IMR-90 (cell line): ENCODE data around the gene HTT. TPM values are rescaled to one million over a fixed set of nuclear protein-coding genes. Genes with fewer than 3 reads are reported as not detected.

Experiments
- ATAC-seq: fragments of 200-7000 bp; cut with Tn5 transposase; 2 replicates; pipeline ENCODE4 v1.9.1; 2020; ENCODE audit warnings: low read depth, mild to moderate bottlenecking, moderate library complexity
- BruUV-seq: library from RNA; stranded (reverse); fragments of 400-500 nt; replicated peaks from 2 replicates; lab custom pipeline; 2021; lab: Mats Ljungman, UMichigan
- CTCF ChIA-PET: fragments of 300-600 bp; formaldehyde crosslinking; extraction: SDS; loops from one replicate; lab custom pipeline; 2021; ENCODE audit warnings: antibody characterized with exemption; lab: Yijun Ruan, JAX
- POLR2A ChIA-PET: fragments of 300-600 bp; sonication (Branson Sonifier 250); formaldehyde crosslinking; loops from one replicate; lab custom pipeline; 2022; ENCODE audit warnings: antibody characterized with exemption; ENCODE audit not compliant: unreplicated experiment; lab: Charles Lee
- DNase-seq: peaks from one replicate; pipeline ENCODE4 v3.0.0; 2013
- H2AFZ ChIP-seq: replicated peaks from 2 replicates; pipeline ENCODE3; 2013; ENCODE audit warnings: low read length, mild to moderate bottlenecking; ENCODE audit not compliant: poor library complexity
- H2AK5ac ChIP-seq: 2 replicates; pipeline ENCODE4 v1.6.1; 2013; ENCODE audit warnings: low read depth, low read length, inconsistent platforms
- H2AK9ac ChIP-seq: replicated peaks from 2 replicates; pipeline ENCODE3; 2013; ENCODE audit warnings: mild to moderate bottlenecking, low read depth, low read length, moderate library complexity; ENCODE audit not compliant: poor library complexity
- H2BK120ac ChIP-seq: 2 replicates; pipeline ENCODE4 v1.6.1; 2013; ENCODE audit warnings: low read depth, low read length, inconsistent platforms
- H2BK15ac ChIP-seq: 3 replicates; pipeline ENCODE4 v1.6.1; 2013; ENCODE audit warnings: low read depth, low read length, inconsistent platforms
- H2BK20ac ChIP-seq: 2 replicates; pipeline ENCODE4 v1.6.1; 2013; ENCODE audit warnings: low read depth, mild to moderate bottlenecking, inconsistent platforms, low read length, moderate library complexity
- H2BK5ac ChIP-seq: 2 replicates; pipeline ENCODE4 v1.6.1; 2013; ENCODE audit warnings: mild to moderate bottlenecking, low read depth, low read length, inconsistent platforms; ENCODE audit not compliant: poor library complexity, severe bottlenecking
- H3K14ac ChIP-seq: replicated peaks from 2 replicates; pipeline ENCODE4 v1.6.1; 2013; ENCODE audit warnings: low read depth, low read length, inconsistent platforms
- H3K18ac ChIP-seq: 2 replicates; pipeline ENCODE4 v1.6.1; 2013; ENCODE audit warnings: low read depth, low read length, control low read depth
- H3K23ac ChIP-seq: 2 replicates; pipeline ENCODE4 v1.6.1; 2013; ENCODE audit warnings: low read depth, low read length, inconsistent platforms
- H3K27ac ChIP-seq: 2 replicates; pipeline ENCODE4 v1.5.1; 2013; ENCODE audit warnings: mild to moderate bottlenecking, control low read depth, low read length; ENCODE audit not compliant: insufficient read depth
- H3K27me3 ChIP-seq: 2 replicates; pipeline ENCODE4 v1.6.1; 2013; ENCODE audit warnings: low read length; ENCODE audit not compliant: control insufficient read depth, insufficient read depth
- H3K36me3 ChIP-seq: 2 replicates; pipeline ENCODE4 v1.6.1; 2013; ENCODE audit warnings: low read length, mixed read lengths; ENCODE audit not compliant: control insufficient read depth, insufficient read depth
- H3K4ac ChIP-seq: 2 replicates; pipeline ENCODE4 v1.6.1; 2013; ENCODE audit warnings: low read depth, low read length, inconsistent platforms
- H3K4me1 ChIP-seq: 2 replicates; pipeline ENCODE4 v1.6.1; 2013; ENCODE audit warnings: low read length, mixed read lengths; ENCODE audit not compliant: control insufficient read depth, insufficient read depth
- H3K4me2 ChIP-seq: 2 replicates; pipeline ENCODE4 v1.6.1; 2013; ENCODE audit warnings: low read depth, mild to moderate bottlenecking, control low read depth, low read length, moderate library complexity
- H3K4me3 ChIP-seq: 2 replicates; pipeline ENCODE4 v1.5.1; 2013; ENCODE audit warnings: low read depth, mild to moderate bottlenecking, control low read depth, low read length, moderate library complexity; ENCODE audit not compliant: insufficient read depth
- H3K56ac ChIP-seq: 2 replicates; pipeline ENCODE4 v1.6.1; 2013; ENCODE audit warnings: low read length, inconsistent platforms; ENCODE audit not compliant: insufficient read depth; ENCODE audit errors: extremely low read depth
- H3K79me1 ChIP-seq, 2 experiments: 2 replicates each; pipeline ENCODE4 v1.6.1; 2013; ENCODE audit warnings: low read length in 2 of 2, inconsistent platforms in 1 of 2, low read depth in 1 of 2
- H3K9ac ChIP-seq: 2 replicates; pipeline ENCODE4 v1.6.1; 2013; ENCODE audit warnings: low read depth, low read length, control low read depth
- H3K9me1 ChIP-seq: 2 replicates; pipeline ENCODE4 v1.6.1; 2013; ENCODE audit warnings: low read length, inconsistent platforms; ENCODE audit not compliant: insufficient read depth
- H3K9me3 ChIP-seq: 2 replicates; pipeline ENCODE4 v1.6.1; 2013; ENCODE audit warnings: low read length; ENCODE audit not compliant: control insufficient read depth, insufficient read depth
- H4K20me1 ChIP-seq: 2 replicates; pipeline ENCODE4 v1.6.1; 2013; ENCODE audit warnings: low read length, inconsistent platforms; ENCODE audit not compliant: insufficient read depth
- H4K5ac ChIP-seq: 2 replicates; pipeline ENCODE4 v1.6.1; 2013; ENCODE audit warnings: mild to moderate bottlenecking, low read depth, low read length, control low read depth
- H4K8ac ChIP-seq, 2 experiments: 2 replicates each; pipeline ENCODE4 v1.6.1; 2013; ENCODE audit warnings: low read depth in 2 of 2, low read length in 2 of 2, control low read depth in 1 of 2, inconsistent platforms in 1 of 2
- H4K91ac ChIP-seq: 2 replicates; pipeline ENCODE4 v1.6.1; 2013; ENCODE audit warnings: low read depth, low read length, inconsistent platforms; ENCODE audit not compliant: insufficient read depth
- BHLHE40 ChIP-seq: fragments of 150-350 bp; IDR thresholded peaks from 2 replicates; pipeline ENCODE4 v1.6.1; 2016; ENCODE audit warnings: mild to moderate bottlenecking, low read depth, low read length
- ELK1 ChIP-seq: fragments of 150-350 bp; IDR thresholded peaks from 2 replicates; pipeline ENCODE4 v1.6.1; 2016; ENCODE audit warnings: low read depth, mild to moderate bottlenecking, low read length, moderate library complexity, borderline replicate concordance
- MAZ ChIP-seq: IDR thresholded peaks from 2 replicates; pipeline ENCODE4 v1.6.1; 2012; ENCODE audit warnings: low read depth, mild to moderate bottlenecking, low read length, improper control_type of control experiment, moderate library complexity, borderline replicate concordance
- NFE2L2 ChIP-seq: fragments of 150-350 bp; IDR thresholded peaks from 2 replicates; pipeline ENCODE4 v1.6.1; 2016; ENCODE audit warnings: low read depth, mild to moderate bottlenecking, low read length
- POLR2A ChIP-seq: IDR thresholded peaks from 2 replicates; pipeline ENCODE4 v1.6.1; 2012; ENCODE audit warnings: mild to moderate bottlenecking, low read depth, low read length
- SMC3 ChIP-seq: fragments of 150-350 bp; IDR thresholded peaks from 2 replicates; pipeline ENCODE4 v1.6.1; 2016; ENCODE audit warnings: low read depth, mild to moderate bottlenecking, antibody characterized with exemption, low read length, moderate library complexity
- USF2 ChIP-seq: fragments of 150-350 bp; IDR thresholded peaks from 2 replicates; pipeline ENCODE4 v1.6.1; 2017; ENCODE audit warnings: mild to moderate bottlenecking, antibody characterized with exemption, low read length, low read depth
- WGBS, 2 experiments: methylation state at CpG; one replicate each; pipeline versions ENCODE4 v1.1.5 to v1.1.7; 2013; ENCODE audit warnings: missing lambda C conversion rate in 2 of 2; ENCODE audit not compliant: insufficient read length in 1 of 2; ENCODE audit errors: extremely low coverage in 2 of 2; 5-methylcytosine and 5-hydroxymethylcytosine counted together
- dilution Hi-C: fragments of 300-500 bp; cut with HindIII; formaldehyde crosslinking; loops from one replicate; pipeline ENCODE4 v1.14.3; 2018; ENCODE audit warnings: low sequenced_read_pairs; ENCODE audit not compliant: unreplicated experiment
- in situ Hi-C: fragments of 300-500 bp; cut with MboI; formaldehyde crosslinking; loops from 3 replicates; pipeline ENCODE4 v1.14.3; 2019; ENCODE audit warnings: low sequenced_read_pairs, inconsistent platforms, mixed read lengths
- intact Hi-C: fragments of 100-400 bp; cut with micrococcal nuclease; formaldehyde crosslinking; loops from 2 replicates; pipeline ENCODE4 v1.10.0; 2022
- polyA plus RNA-seq, 3 experiments: library from polyadenylated mRNA; depleted of rRNA; stranded (reverse); fragments of >200 nt; gene quantifications; 2 replicates each; pipeline ENCODE4 v1.2.3, GENCODE V29; 2012; ENCODE audit warnings: low replicate concordance in 1 of 3
- total RNA-seq: library from RNA; depleted of rRNA; stranded (reverse); fragments of >200 nt; gene quantifications from 2 replicates; pipeline ENCODE4 v1.2.3, GENCODE V29; 2012

Gene HTT
- total and polyA plus RNA-seq, 2 of the 4 experiments (the other 2 are of a cell fraction): 11.6 to 14.3 TPM

- CTCF ChIA-PET: no interaction called here
- ATAC-seq: no peak
- no TSS peak for BruUV-seq
These were observed 147.5 kb downstream of the HTT start for GRCh38 chr4:3221996-3222395.

More at GRCh38 chr4:3221996-3222395, 147.5 kb downstream of the HTT start:
- Histone ChIP-seq H3K27me3 (no peaks in the 10 kb centered on the region), H3K14ac (no peak overlapping the region), H3K4ac (no peak overlapping the region), H4K8ac (no peak overlapping the region), H2AK5ac (no peak overlapping the region), H3K4me3 (no peak overlapping the region), H2BK120ac (no peak overlapping the region), H2BK5ac (no peak overlapping the region), H3K18ac (no peak overlapping the region), H2AK9ac (no peak overlapping the region), H4K20me1 (no peaks in the 10 kb centered on the region), H2BK20ac (no peak overlapping the region), H3K4me2 (no peak overlapping the region), H3K23ac (no peak overlapping the region), H3K9me3 (no peaks in the 10 kb centered on the region), H3K36me3 (peaks cover 59% of the 10 kb centered on the region), H3K9me1 (no peaks in the 10 kb centered on the region), H2AFZ (no peak overlapping the region), H3K27ac (no peak overlapping the region), H3K79me1 (no peaks in the 10 kb centered on the region), H3K4me1 (no peaks in the 10 kb centered on the region), H2BK15ac (no peak overlapping the region), H3K9ac (no peak overlapping the region), H3K56ac (no peak overlapping the region), H4K5ac (no peak overlapping the region), H4K91ac (no peak overlapping the region)
- intact Hi-C loops: no loop called here
- TF ChIP-seq BHLHE40: no peak
- TF ChIP-seq ELK1: no peak
- no peak for TF ChIP-seq SMC3
- no peak for TF ChIP-seq POLR2A
- TF ChIP-seq USF2: no peak
- no peak for TF ChIP-seq NFE2L2
- TF ChIP-seq MAZ: no peak
- in situ Hi-C loops: no loop called here
- dilution Hi-C loops: no loop called here
- WGBS, 2 experiments: 93% methylated on average over 10 of the region's 12 CpGs; no CpG with 5 or more reads in 1 of the 2 experiments
- POLR2A ChIA-PET: no interaction called here
- DNase-seq: no peak
